ENCODE results near the gene PCDHGA1. TPM values are rescaled to one million over a fixed set of nuclear protein-coding genes. Genes with fewer than 3 reads are reported as not detected.

The PCDHGA1 gene
- total and polyA plus RNA-seq, 9 of the 15 experiments (the other 6 are each of a cell fraction or from before 2014, with no cell fraction given), result 0.05 to 0.26 (median 0.18) TPM; not detected in 2

DNA sequence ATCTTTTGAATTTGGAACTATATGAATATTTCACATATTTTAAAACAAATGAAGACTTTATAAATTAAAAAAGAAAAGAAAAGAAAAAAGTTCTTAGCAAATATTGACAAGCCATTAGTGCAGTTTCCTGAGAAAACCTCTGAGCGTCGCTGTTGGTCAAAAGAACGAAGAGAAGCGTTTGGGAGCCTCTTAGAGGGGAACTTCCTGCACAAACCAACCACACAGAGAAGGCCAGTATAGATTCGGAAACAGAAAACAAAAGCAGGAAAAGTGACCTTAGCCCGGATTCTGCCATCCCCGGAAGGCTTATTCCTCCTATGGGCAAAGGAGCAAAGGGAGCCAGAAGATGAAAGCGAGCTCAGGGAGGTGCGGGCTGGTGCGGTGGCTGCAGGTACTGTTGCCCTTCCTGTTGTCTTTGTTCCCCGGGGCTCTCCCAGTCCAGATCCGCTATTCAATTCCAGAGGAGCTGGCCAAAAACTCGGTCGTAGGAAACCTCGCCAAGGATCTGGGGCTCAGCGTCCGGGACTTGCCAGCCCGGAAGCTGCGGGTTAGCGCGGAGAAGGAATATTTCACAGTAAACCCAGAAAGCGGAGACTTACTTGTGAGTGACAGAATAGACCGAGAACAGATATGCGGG lies 29.6 kb downstream of the PCDHGA1 start, which contains the start of gene PCDHGB2 (continued):
- TF ChIP-seq, protein P1, sequence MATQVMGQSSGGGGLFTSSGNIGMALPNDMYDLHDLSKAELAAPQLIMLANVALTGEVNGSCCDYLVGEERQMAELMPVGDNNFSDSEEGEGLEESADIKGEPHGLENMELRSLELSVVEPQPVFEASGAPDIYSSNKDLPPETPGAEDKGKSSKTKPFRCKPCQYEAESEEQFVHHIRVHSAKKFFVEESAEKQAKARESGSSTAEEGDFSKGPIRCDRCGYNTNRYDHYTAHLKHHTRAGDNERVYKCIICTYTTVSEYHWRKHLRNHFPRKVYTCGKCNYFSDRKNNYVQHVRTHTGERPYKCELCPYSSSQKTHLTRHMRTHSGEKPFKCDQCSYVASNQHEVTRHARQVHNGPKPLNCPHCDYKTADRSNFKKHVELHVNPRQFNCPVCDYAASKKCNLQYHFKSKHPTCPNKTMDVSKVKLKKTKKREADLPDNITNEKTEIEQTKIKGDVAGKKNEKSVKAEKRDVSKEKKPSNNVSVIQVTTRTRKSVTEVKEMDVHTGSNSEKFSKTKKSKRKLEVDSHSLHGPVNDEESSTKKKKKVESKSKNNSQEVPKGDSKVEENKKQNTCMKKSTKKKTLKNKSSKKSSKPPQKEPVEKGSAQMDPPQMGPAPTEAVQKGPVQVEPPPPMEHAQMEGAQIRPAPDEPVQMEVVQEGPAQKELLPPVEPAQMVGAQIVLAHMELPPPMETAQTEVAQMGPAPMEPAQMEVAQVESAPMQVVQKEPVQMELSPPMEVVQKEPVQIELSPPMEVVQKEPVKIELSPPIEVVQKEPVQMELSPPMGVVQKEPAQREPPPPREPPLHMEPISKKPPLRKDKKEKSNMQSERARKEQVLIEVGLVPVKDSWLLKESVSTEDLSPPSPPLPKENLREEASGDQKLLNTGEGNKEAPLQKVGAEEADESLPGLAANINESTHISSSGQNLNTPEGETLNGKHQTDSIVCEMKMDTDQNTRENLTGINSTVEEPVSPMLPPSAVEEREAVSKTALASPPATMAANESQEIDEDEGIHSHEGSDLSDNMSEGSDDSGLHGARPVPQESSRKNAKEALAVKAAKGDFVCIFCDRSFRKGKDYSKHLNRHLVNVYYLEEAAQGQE (IDR thresholded peaks at IDR 0.05; ENCODE audit: borderline replicate concordance), result peak; percentile 15; the same call in 1 of the 2 replicates
- TF ChIP-seq, protein P1 (CRISPR knock-in tag; IDR thresholded peaks at IDR 0.05; ENCODE audit: low read depth), result no peak
- TF ChIP-seq SMC3 (conservative IDR thresholded peaks at IDR 0.05; ENCODE audit: insufficient read depth, low read depth, low read length) (0 out of 2 replicates have a peak, but pooled peaks have one; percentile 4), NCOA1 (IDR thresholded peaks at IDR 0.05; ENCODE audit: low read depth) (no peak), ZNF57 (CRISPR knock-in tag; IDR thresholded peaks at IDR 0.05) (no peak), EHMT2 (IDR thresholded peaks at IDR 0.05) (0 out of 2 replicates have a peak, but pooled peaks have one; percentile 18)

Measured in K562 (cell line).